GM23338 (cell line): Measurements from ENCODE around the gene MXRA7. TPM values are rescaled to one million over a fixed set of nuclear protein-coding genes. Genes with fewer than 3 reads are reported as not detected.

Source experiments
- ATAC-seq: fragments of 200-7000 bp; cut with Tn5 transposase; 3 replicates; pipeline ENCODE4 v1.9.1; 2020
- DNase-seq: peaks from one replicate; pipeline ENCODE4 v3.0.0-alpha.2; 2015; ENCODE audit warnings: low spot score
- H2AFZ ChIP-seq: fragments of 200-600 bp; sonication (generic); 2 replicates; pipeline ENCODE4 v1.8.0; 2016; ENCODE audit warnings: antibody characterized with exemption, mild to moderate bottlenecking, moderate library complexity
- H3F3A ChIP-seq: fragments of 200-600 bp; sonication (generic); replicated peaks from 2 replicates; pipeline ENCODE4 v1.8.0; 2017; ENCODE audit warnings: antibody characterized with exemption, mixed run types, low read depth
- H3K27ac ChIP-seq: fragments of 200-600 bp; sonication (generic); 2 replicates; pipeline ENCODE4 v1.6.1; 2016; ENCODE audit warnings: low read depth
- H3K27me3 ChIP-seq: fragments of 200-600 bp; sonication (generic); 2 replicates; pipeline ENCODE4 v1.8.0; 2016; ENCODE audit warnings: mild to moderate bottlenecking, mixed run types, moderate library complexity; ENCODE audit not compliant: insufficient read depth
- H3K36me3 ChIP-seq: fragments of 200-600 bp; sonication (generic); 2 replicates; pipeline ENCODE4 v1.8.0; 2016; ENCODE audit warnings: mild to moderate bottlenecking; ENCODE audit not compliant: insufficient read depth
- H3K4me1 ChIP-seq: fragments of 200-600 bp; sonication (generic); 2 replicates; pipeline ENCODE4 v1.8.0; 2016; ENCODE audit warnings: mild to moderate bottlenecking, moderate library complexity; ENCODE audit not compliant: insufficient read depth
- H3K4me2 ChIP-seq: fragments of 200-600 bp; sonication (generic); 2 replicates; pipeline ENCODE4 v1.7.1; 2017; ENCODE audit warnings: mixed run types
- H3K4me3 ChIP-seq: fragments of 200-600 bp; sonication (generic); 2 replicates; pipeline ENCODE4 v1.6.1; 2016; ENCODE audit warnings: mixed run types
- H3K79me2 ChIP-seq: fragments of 200-600 bp; sonication (generic); replicated peaks from 2 replicates; pipeline ENCODE4 v1.8.0; 2017; ENCODE audit warnings: mild to moderate bottlenecking; ENCODE audit not compliant: insufficient read depth
- H3K9me2 ChIP-seq: fragments of 200-600 bp; sonication (generic); 2 replicates; pipeline ENCODE4 v1.8.0; 2017; ENCODE audit not compliant: insufficient read depth
- H4K20me1 ChIP-seq: fragments of 200-600 bp; sonication (generic); replicated peaks from 2 replicates; pipeline ENCODE4 v1.8.0; 2017; ENCODE audit warnings: mild to moderate bottlenecking; ENCODE audit not compliant: insufficient read depth
- H3K27ac Mint-ChIP-seq: 2 replicates; pipeline ENCODE4 v1.8.0; 2020; ENCODE audit warnings: inconsistent platforms, mild to moderate bottlenecking, moderate library complexity, mixed read lengths
- H3K27me3 Mint-ChIP-seq: 3 replicates; pipeline ENCODE4 v1.8.0; 2022; ENCODE audit warnings: low read depth, mild to moderate bottlenecking, moderate library complexity, mixed read lengths, inconsistent platforms; ENCODE audit not compliant: insufficient read depth, poor library complexity
- H3K36me3 Mint-ChIP-seq: 3 replicates; pipeline ENCODE4 v1.8.0; 2021; ENCODE audit warnings: low read depth, mild to moderate bottlenecking, inconsistent platforms, moderate library complexity, mixed read lengths
- H3K4me1 Mint-ChIP-seq: 3 replicates; pipeline ENCODE4 v1.8.0; 2020; ENCODE audit warnings: mild to moderate bottlenecking, inconsistent platforms, mixed read lengths
- H3K4me3 Mint-ChIP-seq: 3 replicates; pipeline ENCODE4 v1.8.0; 2021; ENCODE audit warnings: moderate library complexity, mild to moderate bottlenecking, inconsistent platforms, mixed read lengths
- H3K9me3 Mint-ChIP-seq: 3 replicates; pipeline ENCODE4 v1.8.0; 2020; ENCODE audit warnings: moderate library complexity, mild to moderate bottlenecking, inconsistent platforms, mixed read lengths
- CREB1 ChIP-seq: fragments of 250-450 bp; sonication (Bioruptor Pico); IDR thresholded peaks from 2 replicates; pipeline ENCODE4 v1.5.0; 2020; ENCODE audit warnings: low read depth, mild to moderate bottlenecking, moderate library complexity
- EZH2 ChIP-seq: fragments of 200-600 bp; sonication (generic); IDR thresholded peaks from one replicate; pipeline ENCODE4 v1.8.0; 2017; ENCODE audit warnings: antibody characterized with exemption, mild to moderate bottlenecking, low read depth; ENCODE audit not compliant: unreplicated experiment
- EZH2phosphoT487 ChIP-seq: fragments of 200-600 bp; sonication (generic); IDR thresholded peaks from one replicate; pipeline ENCODE4 v1.8.1; 2018; ENCODE audit warnings: antibody characterized with exemption; ENCODE audit not compliant: unreplicated experiment
- JUNB ChIP-seq: IDR thresholded peaks from one replicate; pipeline ENCODE4 v1.6.1; 2016; ENCODE audit warnings: antibody characterized with exemption; ENCODE audit not compliant: unreplicated experiment
- NANOG ChIP-seq: IDR thresholded peaks from 2 replicates; pipeline ENCODE4 v1.6.1; 2016; ENCODE audit warnings: antibody characterized with exemption, borderline replicate concordance
- POLR2AphosphoS5 ChIP-seq: IDR thresholded peaks from 2 replicates; pipeline ENCODE4 v1.6.1; 2016; ENCODE audit warnings: antibody characterized with exemption, low read depth
- REST ChIP-seq: IDR thresholded peaks from one replicate; pipeline ENCODE4 v1.6.1; 2018; ENCODE audit warnings: antibody characterized with exemption; ENCODE audit not compliant: unreplicated experiment
- STAT1 ChIP-seq: IDR thresholded peaks from one replicate; pipeline ENCODE4 v1.6.1; 2016; ENCODE audit warnings: antibody characterized with exemption; ENCODE audit not compliant: unreplicated experiment
- ZNF114 ChIP-seq: fragments of 250-450 bp; sonication (Bioruptor Pico); IDR thresholded peaks from 2 replicates; pipeline ENCODE4 v1.5.0; 2020; ENCODE audit warnings: mild to moderate bottlenecking, moderate library complexity
- ZNF331 ChIP-seq: fragments of 250-450 bp; sonication (Bioruptor Pico); IDR thresholded peaks from 2 replicates; pipeline ENCODE4 v1.5.0; 2020; ENCODE audit warnings: low read depth, mild to moderate bottlenecking, moderate library complexity
- polyA plus RNA-seq: library from polyadenylated mRNA; unstranded; fragments of >200 nt; fragmentation: Nextera tagmentation; extraction: Ambion mirVana; gene quantifications from 2 replicates; pipeline ENCODE4 v1.2.1, GENCODE V29; 2016
- total RNA-seq: library from RNA; depleted of rRNA; stranded (reverse); fragments of >200 nt; shearing (Covaris generic); gene quantifications from 2 replicates; pipeline ENCODE4 v1.2.3, GENCODE V29; 2014
- TF ChIP-seq, protein P1 (sequence below), 2 experiments: fragments of 200-600 bp in 1 of 2; sonication (generic) in 1 of 2; conservative IDR thresholded peaks; 2 replicates each; pipeline versions ENCODE4 v1.5.1 to v1.6.1; 2016 to 2017; ENCODE audit warnings: antibody characterized with exemption in 2 of 2, low read depth in 2 of 2, mild to moderate bottlenecking in 2 of 2, moderate library complexity in 1 of 2
- TF ChIP-seq, protein P2 (sequence below): IDR thresholded peaks from 2 replicates; pipeline ENCODE4 v1.6.1; 2016; ENCODE audit warnings: antibody characterized with exemption
- TF ChIP-seq, protein P3 (sequence below): fragments of 250-450 bp; sonication (Bioruptor Pico); IDR thresholded peaks from 2 replicates; pipeline ENCODE4 v1.5.0; 2020; ENCODE audit warnings: mild to moderate bottlenecking, moderate library complexity

Gene MXRA7
- total and polyA plus RNA-seq, 2 experiments from 2014 or later: 12.1 to 46.6 TPM

GRCh38 chr17:76690596-76691280 lies 20.0 kb downstream of the MXRA7 start:
- Histone ChIP-seq H3K36me3 (no peaks in the 10 kb centered on the region), H3K79me2 (no peaks in the 10 kb centered on the region), H3K27ac (no peak overlapping the region), H3K9me2 (no peaks in the 10 kb centered on the region), H2AFZ (no peak overlapping the region), H3K4me1 (peaks cover 4% of the 10 kb centered on the region; the same call in 1 of the 2 replicates), H3K4me2 (no peak overlapping the region), H3K27me3 (no peaks in the 10 kb centered on the region), H4K20me1 (no peaks in the 10 kb centered on the region), H3K4me3 (no peak overlapping the region), H3F3A (no peaks in the 10 kb centered on the region)
- Mint-ChIP-seq H3K4me3 (no peak overlapping the region), H3K36me3 (no peaks in the 10 kb centered on the region), H3K4me1 (peaks cover 26% of the 10 kb centered on the region), H3K27me3 (peaks cover 3% of the 10 kb centered on the region), H3K9me3 (no peaks in the 10 kb centered on the region), H3K27ac (no peak overlapping the region)
- ATAC-seq: no peak
- TF ChIP-seq, protein P1, sequence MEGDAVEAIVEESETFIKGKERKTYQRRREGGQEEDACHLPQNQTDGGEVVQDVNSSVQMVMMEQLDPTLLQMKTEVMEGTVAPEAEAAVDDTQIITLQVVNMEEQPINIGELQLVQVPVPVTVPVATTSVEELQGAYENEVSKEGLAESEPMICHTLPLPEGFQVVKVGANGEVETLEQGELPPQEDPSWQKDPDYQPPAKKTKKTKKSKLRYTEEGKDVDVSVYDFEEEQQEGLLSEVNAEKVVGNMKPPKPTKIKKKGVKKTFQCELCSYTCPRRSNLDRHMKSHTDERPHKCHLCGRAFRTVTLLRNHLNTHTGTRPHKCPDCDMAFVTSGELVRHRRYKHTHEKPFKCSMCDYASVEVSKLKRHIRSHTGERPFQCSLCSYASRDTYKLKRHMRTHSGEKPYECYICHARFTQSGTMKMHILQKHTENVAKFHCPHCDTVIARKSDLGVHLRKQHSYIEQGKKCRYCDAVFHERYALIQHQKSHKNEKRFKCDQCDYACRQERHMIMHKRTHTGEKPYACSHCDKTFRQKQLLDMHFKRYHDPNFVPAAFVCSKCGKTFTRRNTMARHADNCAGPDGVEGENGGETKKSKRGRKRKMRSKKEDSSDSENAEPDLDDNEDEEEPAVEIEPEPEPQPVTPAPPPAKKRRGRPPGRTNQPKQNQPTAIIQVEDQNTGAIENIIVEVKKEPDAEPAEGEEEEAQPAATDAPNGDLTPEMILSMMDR (conservative IDR thresholded peaks at IDR 0.05; ENCODE audit: low read depth in 2 of 2): no peak
- TF ChIP-seq, protein P2, sequence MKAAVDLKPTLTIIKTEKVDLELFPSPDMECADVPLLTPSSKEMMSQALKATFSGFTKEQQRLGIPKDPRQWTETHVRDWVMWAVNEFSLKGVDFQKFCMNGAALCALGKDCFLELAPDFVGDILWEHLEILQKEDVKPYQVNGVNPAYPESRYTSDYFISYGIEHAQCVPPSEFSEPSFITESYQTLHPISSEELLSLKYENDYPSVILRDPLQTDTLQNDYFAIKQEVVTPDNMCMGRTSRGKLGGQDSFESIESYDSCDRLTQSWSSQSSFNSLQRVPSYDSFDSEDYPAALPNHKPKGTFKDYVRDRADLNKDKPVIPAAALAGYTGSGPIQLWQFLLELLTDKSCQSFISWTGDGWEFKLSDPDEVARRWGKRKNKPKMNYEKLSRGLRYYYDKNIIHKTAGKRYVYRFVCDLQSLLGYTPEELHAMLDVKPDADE: no peak
- TF ChIP-seq JUNB (no peak), EZH2 (no peak), EZH2phosphoT487 (no peak), ZNF331 (CRISPR knock-in tag) (no peak), CREB1 (CRISPR knock-in tag) (no peak), REST (no peak), ZNF114 (CRISPR knock-in tag) (no peak), POLR2AphosphoS5 (no peak), NANOG (no peak), STAT1 (no peak)
- TF ChIP-seq, protein P3, sequence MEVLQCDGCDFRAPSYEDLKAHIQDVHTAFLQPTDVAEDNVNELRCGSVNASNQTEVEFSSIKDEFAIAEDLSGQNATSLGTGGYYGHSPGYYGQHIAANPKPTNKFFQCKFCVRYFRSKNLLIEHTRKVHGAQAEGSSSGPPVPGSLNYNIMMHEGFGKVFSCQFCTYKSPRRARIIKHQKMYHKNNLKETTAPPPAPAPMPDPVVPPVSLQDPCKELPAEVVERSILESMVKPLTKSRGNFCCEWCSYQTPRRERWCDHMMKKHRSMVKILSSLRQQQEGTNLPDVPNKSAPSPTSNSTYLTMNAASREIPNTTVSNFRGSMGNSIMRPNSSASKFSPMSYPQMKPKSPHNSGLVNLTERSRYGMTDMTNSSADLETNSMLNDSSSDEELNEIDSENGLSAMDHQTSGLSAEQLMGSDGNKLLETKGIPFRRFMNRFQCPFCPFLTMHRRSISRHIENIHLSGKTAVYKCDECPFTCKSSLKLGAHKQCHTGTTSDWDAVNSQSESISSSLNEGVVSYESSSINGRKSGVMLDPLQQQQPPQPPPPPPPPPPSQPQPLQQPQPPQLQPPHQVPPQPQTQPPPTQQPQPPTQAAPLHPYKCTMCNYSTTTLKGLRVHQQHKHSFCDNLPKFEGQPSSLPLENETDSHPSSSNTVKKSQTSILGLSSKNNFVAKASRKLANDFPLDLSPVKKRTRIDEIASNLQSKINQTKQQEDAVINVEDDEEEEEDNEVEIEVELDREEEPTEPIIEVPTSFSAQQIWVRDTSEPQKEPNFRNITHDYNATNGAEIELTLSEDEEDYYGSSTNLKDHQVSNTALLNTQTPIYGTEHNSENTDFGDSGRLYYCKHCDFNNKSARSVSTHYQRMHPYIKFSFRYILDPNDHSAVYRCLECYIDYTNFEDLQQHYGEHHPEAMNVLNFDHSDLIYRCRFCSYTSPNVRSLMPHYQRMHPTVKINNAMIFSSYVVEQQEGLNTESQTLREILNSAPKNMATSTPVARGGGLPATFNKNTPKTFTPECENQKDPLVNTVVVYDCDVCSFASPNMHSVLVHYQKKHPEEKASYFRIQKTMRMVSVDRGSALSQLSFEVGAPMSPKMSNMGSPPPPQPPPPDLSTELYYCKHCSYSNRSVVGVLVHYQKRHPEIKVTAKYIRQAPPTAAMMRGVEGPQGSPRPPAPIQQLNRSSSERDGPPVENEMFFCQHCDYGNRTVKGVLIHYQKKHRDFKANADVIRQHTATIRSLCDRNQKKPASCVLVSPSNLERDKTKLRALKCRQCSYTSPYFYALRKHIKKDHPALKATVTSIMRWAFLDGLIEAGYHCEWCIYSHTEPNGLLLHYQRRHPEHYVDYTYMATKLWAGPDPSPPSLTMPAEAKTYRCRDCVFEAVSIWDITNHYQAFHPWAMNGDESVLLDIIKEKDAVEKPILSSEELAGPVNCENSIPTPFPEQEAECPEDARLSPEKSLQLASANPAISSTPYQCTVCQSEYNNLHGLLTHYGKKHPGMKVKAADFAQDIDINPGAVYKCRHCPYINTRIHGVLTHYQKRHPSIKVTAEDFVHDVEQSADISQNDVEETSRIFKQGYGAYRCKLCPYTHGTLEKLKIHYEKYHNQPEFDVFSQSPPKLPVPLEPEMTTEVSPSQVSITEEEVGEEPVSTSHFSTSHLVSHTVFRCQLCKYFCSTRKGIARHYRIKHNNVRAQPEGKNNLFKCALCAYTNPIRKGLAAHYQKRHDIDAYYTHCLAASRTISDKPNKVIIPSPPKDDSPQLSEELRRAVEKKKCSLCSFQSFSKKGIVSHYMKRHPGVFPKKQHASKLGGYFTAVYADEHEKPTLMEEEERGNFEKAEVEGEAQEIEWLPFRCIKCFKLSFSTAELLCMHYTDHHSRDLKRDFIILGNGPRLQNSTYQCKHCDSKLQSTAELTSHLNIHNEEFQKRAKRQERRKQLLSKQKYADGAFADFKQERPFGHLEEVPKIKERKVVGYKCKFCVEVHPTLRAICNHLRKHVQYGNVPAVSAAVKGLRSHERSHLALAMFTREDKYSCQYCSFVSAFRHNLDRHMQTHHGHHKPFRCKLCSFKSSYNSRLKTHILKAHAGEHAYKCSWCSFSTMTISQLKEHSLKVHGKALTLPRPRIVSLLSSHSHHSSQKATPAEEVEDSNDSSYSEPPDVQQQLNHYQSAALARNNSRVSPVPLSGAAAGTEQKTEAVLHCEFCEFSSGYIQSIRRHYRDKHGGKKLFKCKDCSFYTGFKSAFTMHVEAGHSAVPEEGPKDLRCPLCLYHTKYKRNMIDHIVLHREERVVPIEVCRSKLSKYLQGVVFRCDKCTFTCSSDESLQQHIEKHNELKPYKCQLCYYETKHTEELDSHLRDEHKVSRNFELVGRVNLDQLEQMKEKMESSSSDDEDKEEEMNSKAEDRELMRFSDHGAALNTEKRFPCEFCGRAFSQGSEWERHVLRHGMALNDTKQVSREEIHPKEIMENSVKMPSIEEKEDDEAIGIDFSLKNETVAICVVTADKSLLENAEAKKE: no peak
- DNase-seq: no peak
